Activated T-cell treated with anti-CD3 and anti-CD28 coated beads for 1 hour (primary cell): Measurements from ENCODE around the gene NOL3.

ENCODE experiments used
- DNase-seq: peaks from one replicate; pipeline ENCODE4 v3.0.0-alpha.2; 2020; ENCODE audit warnings: low read depth

Gene NOL3

GRCh38 chr16:67190041-67190440 lies 19.7 kb downstream of the NOL3 start, which contains the start of gene EXOC3L1:
EXOC3L1 (minus strand) TSS chr16:67190136; CDS start chr16:67189676, 460 bp downstream.
- DNase-seq = no peak

GRCh38 chr16:67190448-67191399 lies 20.4 kb downstream of the NOL3 start:
- no peak for DNase-seq

DNA sequence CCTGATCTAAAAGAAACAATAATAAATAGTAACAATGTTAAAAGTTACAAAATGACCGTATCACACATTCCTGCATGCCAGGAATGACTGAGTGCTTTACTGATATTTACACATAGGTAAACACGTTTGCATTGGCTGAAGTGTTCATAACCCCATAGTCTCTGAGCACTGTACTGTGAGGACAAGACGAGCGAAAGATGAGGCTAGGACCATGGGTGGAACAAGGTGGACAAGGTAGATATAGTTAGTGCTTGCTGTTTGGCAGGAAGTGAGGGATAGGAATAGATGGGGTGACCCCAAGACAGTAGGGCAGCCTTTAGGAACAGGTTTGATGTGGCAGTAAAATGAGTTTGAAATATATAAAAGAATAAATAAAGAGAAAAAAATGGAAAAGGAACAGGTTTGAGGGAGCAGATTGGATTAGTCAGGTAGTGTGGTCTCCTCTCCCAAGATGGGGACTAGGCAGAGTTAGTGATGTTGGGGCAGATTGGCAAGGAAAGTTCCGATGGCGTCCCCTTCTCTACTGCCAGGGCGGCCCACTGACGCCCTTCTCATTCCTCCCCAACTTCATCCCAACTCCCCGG lies 21.2 kb downstream of the NOL3 start:
- DNase-seq = no peak

DNA sequence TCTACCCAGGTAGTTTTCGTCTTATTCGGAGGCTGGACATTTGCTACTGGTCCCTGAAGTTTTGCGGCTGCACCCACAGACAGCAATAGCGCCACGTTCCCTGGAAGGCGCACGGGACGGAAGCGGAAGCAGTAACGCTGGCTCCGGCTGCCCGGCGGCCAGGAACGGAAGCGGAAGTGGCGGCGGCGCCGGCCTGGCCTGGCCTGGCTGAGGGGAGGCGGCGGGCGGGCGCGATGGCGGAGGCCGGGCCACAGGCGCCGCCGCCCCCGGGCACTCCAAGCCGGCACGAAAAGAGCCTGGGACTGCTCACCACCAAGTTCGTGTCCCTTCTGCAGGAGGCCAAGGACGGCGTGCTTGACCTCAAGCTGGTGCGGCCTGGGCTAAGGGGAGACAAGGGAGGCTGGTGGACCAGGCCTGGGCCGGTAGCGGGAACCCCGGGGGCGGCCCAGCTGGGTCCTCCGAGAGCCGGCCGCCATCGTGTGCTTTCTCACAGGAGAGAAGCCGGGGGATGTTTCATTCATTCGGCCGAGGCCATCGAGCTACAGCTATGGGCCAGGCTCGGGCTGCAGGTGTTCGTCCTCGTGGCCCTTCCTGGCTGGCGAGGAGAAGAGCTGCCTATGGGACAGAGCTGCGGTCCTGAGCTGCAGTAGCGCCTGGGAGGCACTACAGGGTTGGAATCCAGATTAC lies 21.8 kb downstream of the NOL3 start, which contains the start of gene E2F4:
TSS of gene E2F4 (plus strand) at position 161 of the 687 bp plus-strand sequence. CDS start at position 234, 73 bp downstream.
- peak; percentile 74 for DNase-seq

GRCh38 chr16:67192781-67193361 lies 22.5 kb downstream of the NOL3 start:
- no peak for DNase-seq

GRCh38 chr16:67193536-67193935 lies 23.2 kb downstream of the NOL3 start:
- DNase-seq = no peak

- DNase-seq = no peak
These were observed 23.9 kb downstream of the NOL3 start for GRCh38 chr16:67194260-67194659.

- no peak for DNase-seq
These were observed 25.3 kb downstream of the NOL3 start for GRCh38 chr16:67195676-67196075.

GRCh38 chr16:67196881-67197280 lies 26.5 kb downstream of the NOL3 start:
- DNase-seq = no peak

DNA sequence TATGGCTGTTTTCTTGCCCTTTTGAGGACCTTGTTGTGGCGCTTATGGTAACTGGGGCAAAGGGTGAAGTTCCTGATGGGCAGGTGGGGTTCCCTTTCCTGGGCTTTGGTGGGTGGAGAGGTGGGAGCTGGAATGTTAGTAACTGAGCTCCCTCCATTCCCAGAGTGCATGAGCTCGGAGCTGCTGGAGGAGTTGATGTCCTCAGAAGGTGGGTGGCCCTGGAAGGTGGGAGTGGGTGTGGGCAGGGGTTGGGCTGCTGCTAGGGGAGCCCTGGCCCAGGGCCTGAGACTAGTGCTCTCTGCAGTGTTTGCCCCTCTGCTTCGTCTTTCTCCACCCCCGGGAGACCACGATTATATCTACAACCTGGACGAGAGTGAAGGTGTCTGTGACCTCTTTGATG lies 27.4 kb downstream of the NOL3 start:
- no peak for DNase-seq

- DNase-seq = no peak
These were observed 27.9 kb downstream of the NOL3 start for GRCh38 chr16:67198238-67198734.

DNA sequence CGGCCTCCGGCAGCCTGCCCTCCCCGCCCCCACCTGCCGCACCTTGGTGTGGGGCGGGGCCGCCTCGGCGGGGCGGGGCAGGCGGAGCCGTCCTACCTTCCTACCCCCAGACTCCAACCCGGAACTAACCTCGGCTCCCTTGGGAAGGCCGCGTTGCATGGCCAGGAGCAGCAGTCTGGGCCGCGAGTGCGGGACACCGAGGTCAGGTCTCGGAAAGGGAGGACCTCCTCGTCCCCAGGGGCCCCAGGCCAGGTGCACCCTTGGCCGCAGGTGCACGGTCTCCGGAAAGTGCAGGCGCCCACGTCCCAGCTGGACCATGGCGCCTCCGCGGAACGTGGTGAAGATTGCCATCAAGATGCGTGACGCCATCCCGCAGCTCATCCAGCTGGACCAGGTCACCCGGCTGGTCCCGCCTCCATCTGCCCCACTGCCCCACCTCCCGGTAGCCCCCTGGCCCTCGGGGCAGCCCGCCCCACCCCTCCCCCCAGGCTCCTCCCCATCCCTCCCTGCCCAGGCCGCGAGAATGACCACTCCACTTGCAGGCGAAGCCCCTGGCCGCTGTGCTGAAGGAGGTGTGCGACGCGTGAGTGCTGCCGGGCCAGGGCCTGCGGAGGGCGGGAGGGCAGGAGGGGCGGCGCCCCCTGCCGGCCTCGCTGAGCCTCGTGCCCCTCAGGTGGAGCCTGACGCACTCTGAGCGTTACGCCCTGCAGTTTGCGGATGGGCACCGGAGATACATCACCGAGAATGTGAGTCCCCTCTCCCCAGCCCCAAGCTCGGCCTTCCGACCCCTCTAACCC lies 28.9 kb downstream of the NOL3 start, which contains the start of gene ELMO3:
TSS of gene ELMO3 (plus strand) at position 121 of the 797 bp plus-strand sequence. CDS start at position 317, 196 bp downstream.
- DNase-seq = no peak

DNA sequence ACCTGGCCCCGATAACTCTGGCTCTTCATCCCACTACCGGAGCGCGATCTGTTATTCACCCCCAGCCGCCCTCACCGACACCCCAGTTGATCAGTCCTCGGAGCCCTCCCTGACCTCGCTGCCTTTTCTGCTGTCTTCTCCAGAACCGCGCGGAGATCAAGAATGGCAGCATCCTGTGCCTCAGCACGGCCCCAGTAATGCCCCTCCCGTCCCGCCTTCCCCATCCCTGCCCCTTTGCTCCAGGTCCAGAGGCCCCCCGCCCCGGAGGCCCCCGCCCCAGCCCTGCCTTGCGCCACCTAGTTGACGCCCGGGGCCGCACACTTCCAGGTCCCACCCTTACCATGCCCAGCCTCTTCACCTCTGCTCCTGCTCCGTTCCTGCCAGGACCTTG lies 29.5 kb downstream of the NOL3 start:
- DNase-seq = no peak

DNA sequence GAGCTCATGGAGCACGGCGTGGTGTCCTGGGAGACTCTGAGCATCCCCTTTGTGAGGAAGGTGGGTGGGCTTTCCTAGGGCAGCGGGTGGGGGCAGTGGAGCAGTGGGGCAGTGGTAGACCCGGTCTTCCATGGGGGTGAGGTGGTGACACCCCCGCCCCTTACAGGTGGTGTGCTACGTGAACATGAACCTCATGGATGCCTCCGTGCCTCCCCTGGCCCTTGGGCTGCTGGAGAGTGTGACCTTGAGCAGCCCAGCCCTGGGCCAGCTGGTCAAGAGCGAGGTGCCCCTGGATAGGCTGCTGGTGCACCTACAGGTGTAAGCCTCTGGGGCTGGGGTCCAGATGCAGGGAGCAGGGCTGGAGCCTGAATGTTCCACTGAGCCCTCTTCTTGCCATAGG lies 30.2 kb downstream of the NOL3 start:
- no peak for DNase-seq

GRCh38 chr16:67201411-67202345 lies 31.3 kb downstream of the NOL3 start:
- DNase-seq = no peak

GRCh38 chr16:67202426-67202825 lies 32.1 kb downstream of the NOL3 start:
- DNase-seq = no peak

DNA sequence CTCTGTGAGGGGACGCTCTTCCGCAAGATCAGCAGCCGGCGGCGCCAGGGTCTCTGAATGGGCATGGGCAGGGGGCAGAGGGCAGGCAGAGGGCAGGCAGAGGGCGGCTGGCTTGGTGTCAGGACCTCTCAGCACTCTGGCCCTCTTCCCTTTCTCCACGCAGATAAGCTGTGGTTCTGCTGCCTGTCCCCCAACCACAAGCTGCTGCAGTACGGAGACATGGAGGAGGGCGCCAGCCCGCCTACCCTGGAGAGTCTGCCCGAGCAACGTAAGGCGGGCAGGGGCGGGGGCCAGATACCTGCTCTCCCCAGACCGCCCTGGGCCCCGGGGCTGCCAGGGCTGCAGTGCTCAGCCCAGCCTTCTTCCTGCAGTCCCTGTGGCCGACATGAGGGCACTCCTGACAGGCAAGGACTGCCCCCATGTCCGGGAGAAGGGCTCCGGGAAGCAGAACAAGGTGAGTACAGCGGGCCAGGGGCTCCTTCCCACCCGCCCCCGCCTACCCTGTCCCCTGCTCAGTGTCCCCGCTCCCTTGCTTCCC lies 32.7 kb downstream of the NOL3 start:
- no peak for DNase-seq

DNA sequence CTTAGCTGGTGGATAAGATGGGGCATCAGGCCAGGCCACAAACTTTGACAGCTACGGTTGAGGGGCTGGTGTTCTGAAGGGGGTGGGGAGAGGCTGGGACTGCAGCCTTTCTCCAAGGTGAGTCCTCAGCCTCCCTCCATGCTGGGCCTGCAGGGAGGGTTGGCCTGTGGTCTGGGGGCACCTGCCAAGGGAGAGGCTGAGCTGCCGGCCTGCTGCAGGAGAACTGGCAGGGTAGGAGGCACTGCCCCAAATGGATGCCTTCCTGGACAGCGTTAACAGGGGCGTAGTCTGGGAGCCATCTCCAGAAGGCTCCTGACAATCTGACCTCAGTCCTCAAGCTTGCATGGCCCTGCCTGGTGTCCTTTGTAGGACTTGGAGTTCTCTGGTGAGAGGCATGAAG lies 33.7 kb downstream of the NOL3 start:
- DNase-seq = no peak

- DNase-seq = no peak
These were observed 35.9 kb downstream of the NOL3 start for GRCh38 chr16:67206129-67206837.
